ENCODE data around the gene CBFB. TPM values are rescaled to one million over a fixed set of nuclear protein-coding genes. Genes with fewer than 3 reads are reported as not detected.

The CBFB gene
- total RNA-seq, 1 donor from 2014 or later: 159 TPM

Other genes with a start within 250 kb of the CBFB start
- 0.34 TPM in 1 of 2 replicates, not detected in the other for gene TERB1, start 227.6 kb upstream of the CBFB start, total RNA-seq
- gene NAE1, start 198.2 kb upstream of the CBFB start, total RNA-seq: 123 and 125 TPM in 2 replicates
- 0.59 and 1.1 TPM in 2 replicates for gene CA7, start 184.7 kb upstream of the CBFB start, total RNA-seq
- gene PDP2, start 148.6 kb upstream of the CBFB start, total RNA-seq: 40.6 and 40.7 TPM in 2 replicates
- not detected in 2 replicates for gene CDH16, start 110.3 kb upstream of the CBFB start, total RNA-seq
- gene RRAD, start 103.6 kb upstream of the CBFB start, total RNA-seq: 1.2 and 1.8 TPM in 2 replicates
- gene CIAO2B, start 94.7 kb upstream of the CBFB start, total RNA-seq: 161 and 165 TPM in 2 replicates
- 35.3 and 36.8 TPM in 2 replicates for gene CES2, start 93.6 kb upstream of the CBFB start, total RNA-seq
- 9.4 and 10.6 TPM in 2 replicates for gene CES3, start 67.9 kb upstream of the CBFB start, total RNA-seq
- gene CES4A, start 40.6 kb upstream of the CBFB start, total RNA-seq: 29.8 and 30.1 TPM in 2 replicates
- gene PHAF1, start 80.8 kb downstream of the CBFB start, total RNA-seq: 17.4 and 17.8 TPM in 2 replicates
- 5.0 and 5.1 TPM in 2 replicates for gene B3GNT9, start 121.8 kb downstream of the CBFB start, total RNA-seq
- gene TRADD, start 130.8 kb downstream of the CBFB start, total RNA-seq: 35.0 and 38.3 TPM in 2 replicates
- 26.4 and 26.7 TPM in 2 replicates for gene FBXL8, start 130.8 kb downstream of the CBFB start, total RNA-seq
- 33.4 and 33.9 TPM in 2 replicates for gene HSF4, start 135.6 kb downstream of the CBFB start, total RNA-seq
- gene NOL3, start 141.4 kb downstream of the CBFB start, total RNA-seq: 27.3 and 30.1 TPM in 2 replicates
- gene MATCAP1, start 154.8 kb downstream of the CBFB start, total RNA-seq: 57.1 and 59.5 TPM in 2 replicates
- 0.14 TPM in 1 of 2 replicates, not detected in the other for gene EXOC3L1, start 161.0 kb downstream of the CBFB start, total RNA-seq
- gene E2F4, start 163.0 kb downstream of the CBFB start, total RNA-seq: 132 and 139 TPM in 2 replicates
- 6.8 and 7.1 TPM in 2 replicates for gene ELMO3, start 170.0 kb downstream of the CBFB start, total RNA-seq
- 53.8 and 55.4 TPM in 2 replicates for gene TMEM208, start 198.0 kb downstream of the CBFB start, total RNA-seq
- gene FHOD1, start 218.3 kb downstream of the CBFB start, total RNA-seq: 134 and 141 TPM in 2 replicates
- gene SLC9A5, start 219.8 kb downstream of the CBFB start, total RNA-seq: 5.1 and 6.4 TPM in 2 replicates